Measurements from ENCODE around the gene ASS1. TPM values are rescaled to one million over a fixed set of nuclear protein-coding genes. Genes with fewer than 3 reads are reported as not detected.
A peak's percentile ranks its signal among the peaks of the same experiment; 100 is the strongest.

ASS1 gene
- total RNA-seq, 1 donor from 2014 or later: 29.1 TPM

DNA sequence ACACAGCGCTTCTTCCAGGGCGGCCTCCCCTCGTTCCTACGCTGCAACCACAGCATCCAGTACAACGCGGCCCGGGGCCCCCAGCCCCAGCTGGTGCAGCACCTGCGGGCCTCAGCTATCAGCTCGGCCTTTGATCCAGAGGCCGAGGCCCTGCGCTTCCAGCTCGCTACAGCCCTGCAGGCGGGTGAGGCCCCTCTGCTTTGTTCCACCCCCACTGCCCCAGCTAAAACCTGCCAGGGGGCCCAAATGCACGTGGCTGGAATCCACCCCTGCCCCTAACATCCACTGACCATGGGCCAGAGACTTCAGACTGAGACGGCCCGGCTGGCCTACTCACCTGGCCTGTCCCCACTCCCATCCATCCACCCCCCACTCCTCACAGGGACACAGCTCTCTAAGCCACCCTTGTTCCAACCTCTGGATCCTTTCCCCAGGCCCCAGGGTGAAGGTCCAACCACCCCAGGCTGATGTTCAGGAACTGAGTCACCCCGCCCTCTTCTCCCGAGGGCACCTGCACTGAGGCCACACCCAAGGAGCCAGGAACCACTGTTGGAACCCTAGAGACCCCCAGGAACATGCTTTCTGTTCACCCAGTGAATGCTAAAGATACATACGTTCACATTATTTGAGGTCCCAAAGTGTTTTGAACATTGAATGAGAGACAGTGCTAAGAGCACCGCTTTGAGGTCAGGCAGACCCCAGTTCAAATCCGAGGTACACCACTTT lies 18.9 kb upstream of the ASS1 start:
- no peaks in the 10 kb centered on the region for H3K36me3 Mint-ChIP-seq
- DNase-seq (ENCODE audit: extremely low spot score, unreplicated experiment): no peak
- H3K4me1 Mint-ChIP-seq (ENCODE audit: unreplicated experiment): peaks cover 11% of the 10 kb centered on the region
- H3K9me3 Mint-ChIP-seq: no peaks in the 10 kb centered on the region
- peak overlapping the region; percentile 23 for H3K27ac Mint-ChIP-seq
- no peak overlapping the region for H3K4me3 Mint-ChIP-seq
- H3K27me3 Mint-ChIP-seq: peaks cover 14% of the 10 kb centered on the region
- TF ChIP-seq, protein P1, sequence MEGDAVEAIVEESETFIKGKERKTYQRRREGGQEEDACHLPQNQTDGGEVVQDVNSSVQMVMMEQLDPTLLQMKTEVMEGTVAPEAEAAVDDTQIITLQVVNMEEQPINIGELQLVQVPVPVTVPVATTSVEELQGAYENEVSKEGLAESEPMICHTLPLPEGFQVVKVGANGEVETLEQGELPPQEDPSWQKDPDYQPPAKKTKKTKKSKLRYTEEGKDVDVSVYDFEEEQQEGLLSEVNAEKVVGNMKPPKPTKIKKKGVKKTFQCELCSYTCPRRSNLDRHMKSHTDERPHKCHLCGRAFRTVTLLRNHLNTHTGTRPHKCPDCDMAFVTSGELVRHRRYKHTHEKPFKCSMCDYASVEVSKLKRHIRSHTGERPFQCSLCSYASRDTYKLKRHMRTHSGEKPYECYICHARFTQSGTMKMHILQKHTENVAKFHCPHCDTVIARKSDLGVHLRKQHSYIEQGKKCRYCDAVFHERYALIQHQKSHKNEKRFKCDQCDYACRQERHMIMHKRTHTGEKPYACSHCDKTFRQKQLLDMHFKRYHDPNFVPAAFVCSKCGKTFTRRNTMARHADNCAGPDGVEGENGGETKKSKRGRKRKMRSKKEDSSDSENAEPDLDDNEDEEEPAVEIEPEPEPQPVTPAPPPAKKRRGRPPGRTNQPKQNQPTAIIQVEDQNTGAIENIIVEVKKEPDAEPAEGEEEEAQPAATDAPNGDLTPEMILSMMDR (conservative IDR thresholded peaks at IDR 0.05): no peak

DNA sequence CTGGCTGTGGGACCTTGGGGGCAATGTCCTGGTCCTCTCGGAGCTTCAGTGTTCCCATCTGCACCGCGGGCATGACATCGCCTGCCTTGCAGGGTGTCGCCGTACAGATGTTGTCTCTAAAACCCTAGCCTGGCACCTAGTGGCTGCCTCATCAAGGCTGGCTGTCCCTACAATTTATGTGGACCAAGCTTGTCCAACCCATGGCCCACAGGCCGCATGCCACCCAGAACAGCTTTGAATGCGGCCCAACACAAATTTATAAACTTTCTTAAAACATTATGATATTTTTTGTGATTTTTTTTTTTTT lies 18.3 kb upstream of the ASS1 start:
- no peak overlapping the region for H3K27ac Mint-ChIP-seq
- no peak for DNase-seq (ENCODE audit: extremely low spot score, unreplicated experiment)
- no peak overlapping the region for H3K4me3 Mint-ChIP-seq
- H3K9me3 Mint-ChIP-seq: no peaks in the 10 kb centered on the region
- TF ChIP-seq, protein P1 (conservative IDR thresholded peaks at IDR 0.05): no peak
- no peaks in the 10 kb centered on the region for H3K36me3 Mint-ChIP-seq
- peaks cover 10% of the 10 kb centered on the region for H3K4me1 Mint-ChIP-seq (ENCODE audit: unreplicated experiment)
- peaks cover 13% of the 10 kb centered on the region for H3K27me3 Mint-ChIP-seq

DNA sequence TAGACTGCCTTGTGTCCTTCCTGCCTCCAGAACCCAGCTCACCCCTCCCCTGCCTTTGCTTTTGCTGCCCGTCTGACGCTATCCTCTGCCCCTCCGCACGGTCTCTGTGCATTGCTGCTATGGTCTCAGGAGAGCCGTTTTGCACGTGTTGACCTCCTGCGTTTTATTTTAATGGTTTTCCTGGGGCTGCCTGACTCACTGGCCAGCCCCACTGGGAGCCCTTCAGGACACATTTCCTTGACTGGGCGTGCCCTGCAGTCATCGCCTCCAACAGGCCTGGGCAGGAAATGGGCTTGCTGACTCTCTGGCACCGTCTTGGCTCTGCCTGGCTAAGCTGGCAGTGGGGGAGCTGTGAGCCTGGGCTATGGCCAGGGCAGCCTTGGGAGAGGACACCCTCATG lies 17.9 kb upstream of the ASS1 start:
- Mint-ChIP-seq H3K27ac (no peak overlapping the region), H3K36me3 (no peaks in the 10 kb centered on the region), H3K27me3 (peaks cover 9% of the 10 kb centered on the region), H3K4me3 (no peak overlapping the region), H3K9me3 (no peaks in the 10 kb centered on the region), H3K4me1 (ENCODE audit: unreplicated experiment) (peaks cover 5% of the 10 kb centered on the region)
- DNase-seq (ENCODE audit: extremely low spot score, unreplicated experiment): no peak
- TF ChIP-seq, protein P1 (conservative IDR thresholded peaks at IDR 0.05): no peak

DNA sequence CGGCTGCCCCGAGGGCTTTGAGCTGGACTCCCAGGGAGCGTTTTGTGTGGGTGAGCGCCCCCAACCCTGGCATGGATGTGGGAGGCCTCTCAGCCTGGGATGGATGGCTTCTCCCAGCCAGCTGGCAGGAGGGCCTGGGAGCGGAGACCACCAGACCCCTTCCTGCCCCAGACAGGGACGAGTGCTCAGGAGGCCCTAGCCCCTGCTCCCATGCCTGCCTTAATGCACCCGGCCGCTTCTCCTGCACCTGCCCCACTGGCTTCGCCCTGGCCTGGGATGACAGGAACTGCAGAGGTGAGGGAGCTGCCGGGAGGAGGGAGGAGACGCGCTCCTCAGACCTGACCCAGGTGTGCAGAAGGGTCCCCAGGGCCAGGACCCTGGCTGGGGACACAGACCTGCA lies 17.4 kb upstream of the ASS1 start:
- H3K4me1 Mint-ChIP-seq (ENCODE audit: unreplicated experiment): peaks cover 5% of the 10 kb centered on the region
- DNase-seq (ENCODE audit: extremely low spot score, unreplicated experiment): no peak
- H3K4me3 Mint-ChIP-seq: no peak overlapping the region
- peaks cover 10% of the 10 kb centered on the region for H3K27me3 Mint-ChIP-seq
- H3K36me3 Mint-ChIP-seq: no peaks in the 10 kb centered on the region
- TF ChIP-seq, protein P1 (conservative IDR thresholded peaks at IDR 0.05): no peak
- H3K9me3 Mint-ChIP-seq: no peaks in the 10 kb centered on the region
- H3K27ac Mint-ChIP-seq: no peak overlapping the region

DNA sequence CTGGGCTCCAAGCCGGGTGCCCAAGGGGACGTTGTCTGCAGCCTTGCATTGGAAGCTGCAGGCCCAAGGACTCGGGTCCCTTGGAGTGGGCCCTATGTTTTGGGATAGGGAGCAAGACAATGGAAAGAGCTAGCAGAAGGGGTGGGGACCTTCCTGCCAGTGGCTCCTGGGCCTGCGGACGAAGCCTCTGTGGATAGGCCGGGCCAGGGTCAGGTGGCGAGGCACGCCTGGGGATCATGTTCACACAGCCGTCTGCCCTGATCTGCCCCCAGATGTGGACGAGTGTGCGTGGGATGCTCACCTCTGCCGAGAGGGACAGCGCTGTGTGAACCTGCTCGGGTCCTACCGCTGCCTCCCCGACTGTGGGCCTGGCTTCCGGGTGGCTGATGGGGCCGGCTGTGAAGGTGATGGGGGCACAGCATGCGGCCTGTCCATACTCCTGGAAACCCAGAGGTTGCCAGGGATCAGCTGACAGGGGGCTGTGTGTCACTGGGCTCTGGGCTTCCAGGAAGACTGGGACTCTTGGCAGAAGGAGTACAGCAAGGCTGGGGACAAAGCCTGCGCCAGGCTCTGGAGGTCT lies 16.6 kb upstream of the ASS1 start:
- H3K36me3 Mint-ChIP-seq: no peaks in the 10 kb centered on the region
- no peaks in the 10 kb centered on the region for H3K9me3 Mint-ChIP-seq
- no peak for DNase-seq (ENCODE audit: extremely low spot score, unreplicated experiment)
- peaks cover 5% of the 10 kb centered on the region for H3K4me1 Mint-ChIP-seq (ENCODE audit: unreplicated experiment)
- peaks cover 17% of the 10 kb centered on the region for H3K27me3 Mint-ChIP-seq
- no peak overlapping the region for H3K27ac Mint-ChIP-seq
- TF ChIP-seq, protein P1 (conservative IDR thresholded peaks at IDR 0.05): no peak
- no peak overlapping the region for H3K4me3 Mint-ChIP-seq

All from type B pancreatic cell (in vitro differentiated cells).